HG03175 (cell line): ENCODE measurements around the gene COA5.

Source experiments
- ATAC-seq: cut with Tn5 transposase; IDR thresholded peaks from one replicate; pipeline ENCODE4 v1.9.1; 2021; ENCODE audit warnings: mild to moderate bottlenecking, moderate library complexity; ENCODE audit not compliant: unreplicated experiment

Gene COA5

GRCh38 chr2:98555696-98556095 is 52.6 kb downstream of the COA5 start:
- no peak for ATAC-seq

GRCh38 chr2:98554116-98554861 is 54.0 kb downstream of the COA5 start:
- no peak for ATAC-seq

DNA sequence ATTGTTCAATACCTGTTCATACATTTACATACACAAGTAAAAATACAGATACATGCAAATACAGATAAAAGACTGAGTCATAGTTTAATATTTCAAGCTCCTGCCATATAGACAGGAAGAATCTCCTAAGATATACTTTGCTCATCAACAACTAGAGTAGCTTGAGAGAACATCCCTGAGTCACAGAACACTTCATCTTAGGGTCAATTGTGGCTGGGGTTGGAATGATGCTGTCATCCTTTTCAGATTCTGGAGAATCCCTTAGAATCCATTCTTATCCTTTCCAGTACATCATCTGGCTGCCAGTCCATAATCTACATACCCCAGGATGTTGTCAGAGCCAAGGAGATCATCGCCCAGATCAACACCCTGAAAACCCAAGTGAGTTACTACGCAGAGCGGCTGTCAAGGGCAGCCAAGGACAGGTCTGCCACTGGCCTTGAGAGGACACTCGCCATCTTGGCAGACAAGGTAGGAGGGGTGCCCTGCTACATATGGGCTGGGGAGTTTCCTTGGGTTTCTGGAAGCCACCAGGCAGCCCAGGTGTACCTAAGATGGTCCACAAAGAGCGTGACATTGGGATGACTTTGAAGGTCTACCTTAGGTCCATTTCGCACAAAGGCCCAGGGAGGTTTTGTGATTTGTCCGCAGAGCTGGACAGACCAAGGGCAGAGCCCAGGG is 55.7 kb downstream of the COA5 start:
- ATAC-seq, result no peak

DNA sequence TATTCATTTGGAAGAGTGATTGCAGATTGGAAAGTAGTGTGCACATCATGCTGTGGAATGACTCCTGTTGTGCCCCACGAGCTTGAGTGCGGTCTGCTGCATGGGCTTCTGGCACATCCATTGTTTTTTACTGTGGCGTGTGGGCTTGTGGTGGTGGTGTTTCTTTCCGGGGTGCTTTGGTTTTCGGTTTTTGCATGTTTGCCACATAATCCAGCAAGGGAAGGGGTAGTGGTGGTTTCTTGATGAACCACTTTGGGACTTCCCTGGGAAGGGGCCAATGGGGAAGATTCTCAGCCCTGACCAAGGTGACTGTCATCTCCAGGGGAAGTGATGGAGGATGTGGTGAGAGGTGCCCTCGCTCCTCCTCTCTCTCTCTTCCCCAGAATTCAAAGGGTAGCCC is 57.0 kb downstream of the COA5 start:
- no peak for ATAC-seq

DNA sequence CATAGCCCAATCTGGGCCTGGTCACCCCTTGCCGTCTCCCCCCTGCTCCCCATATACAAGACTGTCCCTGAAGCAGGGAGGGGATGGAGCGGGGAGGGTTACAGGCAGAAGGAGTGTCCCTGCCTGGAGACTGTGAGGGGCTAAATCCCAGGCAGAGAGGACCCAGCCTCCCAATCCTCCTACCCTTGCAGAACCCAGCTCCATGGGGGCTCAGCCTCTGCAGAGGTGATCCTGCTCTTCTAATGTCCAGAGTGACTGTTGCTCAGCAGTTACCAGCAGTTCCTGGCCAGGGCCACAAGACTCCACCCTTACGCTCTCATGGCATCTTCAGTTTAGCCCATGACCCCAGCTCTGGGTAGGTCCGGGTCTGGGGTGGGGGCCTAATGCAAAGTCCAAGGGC is 58.1 kb downstream of the COA5 start:
- ATAC-seq, result no peak
